ENCODE results near the gene FMN1. TPM values are rescaled to one million over a fixed set of nuclear protein-coding genes. Genes with fewer than 3 reads are reported as not detected.

FMN1 gene
- polyA plus RNA-seq, 1 donor from 2014 or later: 0.40 TPM

- no peak overlapping the region for H3K27ac ChIP-seq (ENCODE audit: low read length)
- H3K79me2 ChIP-seq (replicated peaks; ENCODE audit: insufficient read depth, low read length): no peaks in the 10 kb centered on the region
- no peaks in the 10 kb centered on the region for H3K9me3 ChIP-seq (ENCODE audit: low read length)
- H3K4me3 ChIP-seq (ENCODE audit: low read length): no peak overlapping the region
- H2AFZ ChIP-seq (ENCODE audit: low read depth, low read length): no peak overlapping the region
- H3F3A ChIP-seq (ENCODE audit: insufficient read depth, low read length, poor library complexity, severe bottlenecking): no peaks in the 10 kb centered on the region
- H3K36me3 ChIP-seq (ENCODE audit: insufficient read depth, low read length): no peaks in the 10 kb centered on the region
- H3K27me3 ChIP-seq (ENCODE audit: insufficient read depth, low read depth, low read length): no peaks in the 10 kb centered on the region
- TF ChIP-seq EZH2 (IDR thresholded peaks at IDR 0.05; ENCODE audit: borderline replicate concordance, insufficient read depth, low read length, poor library complexity, severe bottlenecking) (no peak), EP300 (conservative IDR thresholded peaks at IDR 0.05; ENCODE audit: poor library complexity, severe bottlenecking) (no peak), TAF1 (IDR thresholded peaks at IDR 0.05; ENCODE audit: low read depth) (no peak), MXI1 (conservative IDR thresholded peaks at IDR 0.05; ENCODE audit: poor library complexity, severe bottlenecking) (no peak), SMC3 (conservative IDR thresholded peaks at IDR 0.05; ENCODE audit: poor library complexity) (no peak), POLR2AphosphoS5 (IDR thresholded peaks at IDR 0.05) (no peak), RAD21 (conservative IDR thresholded peaks at IDR 0.05) (no peak)
- TF ChIP-seq, protein P1, sequence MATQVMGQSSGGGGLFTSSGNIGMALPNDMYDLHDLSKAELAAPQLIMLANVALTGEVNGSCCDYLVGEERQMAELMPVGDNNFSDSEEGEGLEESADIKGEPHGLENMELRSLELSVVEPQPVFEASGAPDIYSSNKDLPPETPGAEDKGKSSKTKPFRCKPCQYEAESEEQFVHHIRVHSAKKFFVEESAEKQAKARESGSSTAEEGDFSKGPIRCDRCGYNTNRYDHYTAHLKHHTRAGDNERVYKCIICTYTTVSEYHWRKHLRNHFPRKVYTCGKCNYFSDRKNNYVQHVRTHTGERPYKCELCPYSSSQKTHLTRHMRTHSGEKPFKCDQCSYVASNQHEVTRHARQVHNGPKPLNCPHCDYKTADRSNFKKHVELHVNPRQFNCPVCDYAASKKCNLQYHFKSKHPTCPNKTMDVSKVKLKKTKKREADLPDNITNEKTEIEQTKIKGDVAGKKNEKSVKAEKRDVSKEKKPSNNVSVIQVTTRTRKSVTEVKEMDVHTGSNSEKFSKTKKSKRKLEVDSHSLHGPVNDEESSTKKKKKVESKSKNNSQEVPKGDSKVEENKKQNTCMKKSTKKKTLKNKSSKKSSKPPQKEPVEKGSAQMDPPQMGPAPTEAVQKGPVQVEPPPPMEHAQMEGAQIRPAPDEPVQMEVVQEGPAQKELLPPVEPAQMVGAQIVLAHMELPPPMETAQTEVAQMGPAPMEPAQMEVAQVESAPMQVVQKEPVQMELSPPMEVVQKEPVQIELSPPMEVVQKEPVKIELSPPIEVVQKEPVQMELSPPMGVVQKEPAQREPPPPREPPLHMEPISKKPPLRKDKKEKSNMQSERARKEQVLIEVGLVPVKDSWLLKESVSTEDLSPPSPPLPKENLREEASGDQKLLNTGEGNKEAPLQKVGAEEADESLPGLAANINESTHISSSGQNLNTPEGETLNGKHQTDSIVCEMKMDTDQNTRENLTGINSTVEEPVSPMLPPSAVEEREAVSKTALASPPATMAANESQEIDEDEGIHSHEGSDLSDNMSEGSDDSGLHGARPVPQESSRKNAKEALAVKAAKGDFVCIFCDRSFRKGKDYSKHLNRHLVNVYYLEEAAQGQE (IDR thresholded peaks at IDR 0.05; ENCODE audit: borderline replicate concordance): no peak
- TF ChIP-seq, protein P2, sequence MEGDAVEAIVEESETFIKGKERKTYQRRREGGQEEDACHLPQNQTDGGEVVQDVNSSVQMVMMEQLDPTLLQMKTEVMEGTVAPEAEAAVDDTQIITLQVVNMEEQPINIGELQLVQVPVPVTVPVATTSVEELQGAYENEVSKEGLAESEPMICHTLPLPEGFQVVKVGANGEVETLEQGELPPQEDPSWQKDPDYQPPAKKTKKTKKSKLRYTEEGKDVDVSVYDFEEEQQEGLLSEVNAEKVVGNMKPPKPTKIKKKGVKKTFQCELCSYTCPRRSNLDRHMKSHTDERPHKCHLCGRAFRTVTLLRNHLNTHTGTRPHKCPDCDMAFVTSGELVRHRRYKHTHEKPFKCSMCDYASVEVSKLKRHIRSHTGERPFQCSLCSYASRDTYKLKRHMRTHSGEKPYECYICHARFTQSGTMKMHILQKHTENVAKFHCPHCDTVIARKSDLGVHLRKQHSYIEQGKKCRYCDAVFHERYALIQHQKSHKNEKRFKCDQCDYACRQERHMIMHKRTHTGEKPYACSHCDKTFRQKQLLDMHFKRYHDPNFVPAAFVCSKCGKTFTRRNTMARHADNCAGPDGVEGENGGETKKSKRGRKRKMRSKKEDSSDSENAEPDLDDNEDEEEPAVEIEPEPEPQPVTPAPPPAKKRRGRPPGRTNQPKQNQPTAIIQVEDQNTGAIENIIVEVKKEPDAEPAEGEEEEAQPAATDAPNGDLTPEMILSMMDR (IDR thresholded peaks at IDR 0.05; ENCODE audit: poor library complexity, severe bottlenecking): no peak
- no peak overlapping the region for H3K9ac ChIP-seq (ENCODE audit: low read length)
- no peak overlapping the region for H3K4me2 ChIP-seq (ENCODE audit: low read length)
- H3K9me2 ChIP-seq (ENCODE audit: insufficient read depth, low read length): no peaks in the 10 kb centered on the region
- no peaks in the 10 kb centered on the region for H4K20me1 ChIP-seq (ENCODE audit: insufficient read depth)
Measured at GRCh38 chr15:32864051-32864450, 330.5 kb downstream of the FMN1 start.

DNA sequence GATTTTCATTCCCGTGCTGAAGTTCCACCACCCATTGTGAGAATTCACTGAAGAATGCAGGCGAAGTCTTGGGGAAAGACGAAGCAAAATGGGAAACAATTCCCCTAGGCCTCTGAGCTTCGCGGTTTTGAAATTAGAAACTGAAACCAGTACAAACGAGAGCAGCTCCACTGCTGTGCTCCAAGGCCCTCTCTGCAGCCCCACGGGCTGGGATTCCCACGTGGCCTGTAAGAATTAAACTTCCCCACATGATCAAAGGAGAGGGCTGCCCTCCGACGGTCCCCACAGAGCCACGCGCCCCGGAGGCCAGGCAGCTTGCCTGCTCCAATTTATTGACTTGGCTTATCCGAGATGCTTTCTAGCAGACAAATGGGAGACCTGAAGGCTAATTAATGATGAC lies 332.8 kb downstream of the FMN1 start:
- no peak overlapping the region for H3K9ac ChIP-seq (ENCODE audit: low read length)
- H3K4me3 ChIP-seq (ENCODE audit: low read length): no peak overlapping the region
- H3K36me3 ChIP-seq (ENCODE audit: insufficient read depth, low read length): no peaks in the 10 kb centered on the region
- no peaks in the 10 kb centered on the region for H3K9me3 ChIP-seq (ENCODE audit: low read length)
- H3K27ac ChIP-seq (ENCODE audit: low read length): no peak overlapping the region
- H3K4me2 ChIP-seq (ENCODE audit: low read length): no peak overlapping the region
- H3K27me3 ChIP-seq (ENCODE audit: insufficient read depth, low read depth, low read length): no peaks in the 10 kb centered on the region
- H3K9me2 ChIP-seq (ENCODE audit: insufficient read depth, low read length): no peaks in the 10 kb centered on the region
- H3F3A ChIP-seq (ENCODE audit: insufficient read depth, low read length, poor library complexity, severe bottlenecking): no peaks in the 10 kb centered on the region
- no peaks in the 10 kb centered on the region for H3K79me2 ChIP-seq (replicated peaks; ENCODE audit: insufficient read depth, low read length)
- TF ChIP-seq SMC3 (conservative IDR thresholded peaks at IDR 0.05; ENCODE audit: poor library complexity): no peak
- TF ChIP-seq MXI1 (conservative IDR thresholded peaks at IDR 0.05; ENCODE audit: poor library complexity, severe bottlenecking): no peak
- no peak for TF ChIP-seq TAF1 (IDR thresholded peaks at IDR 0.05; ENCODE audit: low read depth)
- TF ChIP-seq, protein P1 (IDR thresholded peaks at IDR 0.05; ENCODE audit: borderline replicate concordance): no peak
- no peak for TF ChIP-seq EP300 (conservative IDR thresholded peaks at IDR 0.05; ENCODE audit: poor library complexity, severe bottlenecking)
- TF ChIP-seq RAD21 (conservative IDR thresholded peaks at IDR 0.05): no peak
- TF ChIP-seq EZH2 (IDR thresholded peaks at IDR 0.05; ENCODE audit: borderline replicate concordance, insufficient read depth, low read length, poor library complexity, severe bottlenecking): no peak
- no peaks in the 10 kb centered on the region for H4K20me1 ChIP-seq (ENCODE audit: insufficient read depth)
- no peak overlapping the region for H2AFZ ChIP-seq (ENCODE audit: low read depth, low read length)
